Mesothelial cell of epicardium (in vitro differentiated cells): Measurements from ENCODE around the gene PPARGC1A. TPM values are rescaled to one million over a fixed set of nuclear protein-coding genes. Genes with fewer than 3 reads are reported as not detected.

ENCODE experiments used
- DNase-seq, 2 experiments: peaks; one replicate each; pipeline ENCODE4 v3.0.0; 2021; ENCODE audit warnings: low spot score in 2 of 2; ENCODE audit not compliant: unreplicated experiment in 2 of 2
- H3K27ac Mint-ChIP-seq: 2 replicates; pipeline ENCODE4 v1.8.0; 2021; ENCODE audit warnings: mixed read lengths
- H3K27me3 Mint-ChIP-seq: 2 replicates; pipeline ENCODE4 v1.8.0; 2021; ENCODE audit warnings: low read depth, mixed read lengths
- H3K36me3 Mint-ChIP-seq: 2 replicates; pipeline ENCODE4 v1.8.0; 2021; ENCODE audit warnings: mixed read lengths
- H3K4me1 Mint-ChIP-seq: 2 replicates; pipeline ENCODE4 v1.8.0; 2021; ENCODE audit warnings: mixed read lengths
- H3K4me3 Mint-ChIP-seq: 2 replicates; pipeline ENCODE4 v1.8.0; 2021; ENCODE audit warnings: mild to moderate bottlenecking, moderate library complexity, mixed read lengths
- H3K9me3 Mint-ChIP-seq: 2 replicates; pipeline ENCODE4 v1.8.0; 2021; ENCODE audit warnings: mixed read lengths
- total RNA-seq: library from RNA; stranded (reverse); gene quantifications from 3 replicates; pipeline ENCODE4 v1.2.1, GENCODE V29; 2021
- TF ChIP-seq, protein P1 (sequence below): fragments of 200-600 bp; sonication (generic); IDR thresholded peaks from one replicate; pipeline ENCODE4 v1.5.0; 2021; ENCODE audit warnings: antibody characterized with exemption; ENCODE audit not compliant: unreplicated experiment

PPARGC1A gene
- total RNA-seq, 1 donor from 2014 or later, result 3.7 TPM

DNA sequence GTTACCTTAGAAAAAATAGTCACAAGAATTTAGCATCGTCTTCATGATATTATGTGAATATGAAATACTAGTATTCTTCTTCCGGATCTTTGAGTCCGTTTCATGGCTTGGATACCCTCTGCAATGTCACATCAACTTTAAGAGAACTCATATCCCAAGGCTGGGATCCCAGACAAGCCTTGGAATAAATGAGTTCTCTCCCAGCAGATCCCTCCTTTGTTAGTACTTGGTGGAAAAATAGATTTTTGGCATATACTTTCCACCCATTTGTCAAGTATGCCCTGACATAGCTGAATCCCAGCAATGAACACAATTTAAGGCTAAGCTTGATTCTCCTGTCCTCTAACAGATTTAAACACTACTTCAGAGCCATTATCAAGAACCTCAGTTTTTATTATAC lies 144.5 kb downstream of the PPARGC1A start:
- H3K27me3 Mint-ChIP-seq, result peaks cover 9% of the 10 kb centered on the region
- H3K4me3 Mint-ChIP-seq, result no peak overlapping the region
- H3K4me1 Mint-ChIP-seq, result no peaks in the 10 kb centered on the region
- no peaks in the 10 kb centered on the region for H3K36me3 Mint-ChIP-seq
- H3K27ac Mint-ChIP-seq, result no peak overlapping the region
- DNase-seq, result no peak
- TF ChIP-seq, protein P1, sequence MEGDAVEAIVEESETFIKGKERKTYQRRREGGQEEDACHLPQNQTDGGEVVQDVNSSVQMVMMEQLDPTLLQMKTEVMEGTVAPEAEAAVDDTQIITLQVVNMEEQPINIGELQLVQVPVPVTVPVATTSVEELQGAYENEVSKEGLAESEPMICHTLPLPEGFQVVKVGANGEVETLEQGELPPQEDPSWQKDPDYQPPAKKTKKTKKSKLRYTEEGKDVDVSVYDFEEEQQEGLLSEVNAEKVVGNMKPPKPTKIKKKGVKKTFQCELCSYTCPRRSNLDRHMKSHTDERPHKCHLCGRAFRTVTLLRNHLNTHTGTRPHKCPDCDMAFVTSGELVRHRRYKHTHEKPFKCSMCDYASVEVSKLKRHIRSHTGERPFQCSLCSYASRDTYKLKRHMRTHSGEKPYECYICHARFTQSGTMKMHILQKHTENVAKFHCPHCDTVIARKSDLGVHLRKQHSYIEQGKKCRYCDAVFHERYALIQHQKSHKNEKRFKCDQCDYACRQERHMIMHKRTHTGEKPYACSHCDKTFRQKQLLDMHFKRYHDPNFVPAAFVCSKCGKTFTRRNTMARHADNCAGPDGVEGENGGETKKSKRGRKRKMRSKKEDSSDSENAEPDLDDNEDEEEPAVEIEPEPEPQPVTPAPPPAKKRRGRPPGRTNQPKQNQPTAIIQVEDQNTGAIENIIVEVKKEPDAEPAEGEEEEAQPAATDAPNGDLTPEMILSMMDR, result no peak
- peaks cover 6% of the 10 kb centered on the region for H3K9me3 Mint-ChIP-seq
